Gastrocnemius medialis (tissue), 4 donors: ENCODE data around the gene FXN.

ENCODE experiments used
- POLR2A ChIP-seq, 2 donors: fragments of 450-650 bp; IDR thresholded peaks; one replicate each; pipeline ENCODE4 v1.6.1; 2017; ENCODE audit warnings: antibody characterized with exemption in 2 of 2, mild to moderate bottlenecking in 2 of 2, moderate library complexity in 2 of 2
- TF ChIP-seq, protein P1 (sequence below), 5 experiments: fragments of 450-650 bp in 3 of 5; fragments of 200-600 bp in 2 of 5; sonication (generic) in 2 of 5; IDR thresholded peaks in 4 of 5; conservative IDR thresholded peaks in 1 of 5; 1 replicate in 4 of 5; 2 replicates in 1 of 5; pipeline ENCODE4 v1.5.1; 2016 to 2019; ENCODE audit warnings: antibody characterized with exemption in 5 of 5, mild to moderate bottlenecking in 3 of 5, moderate library complexity in 3 of 5

GRCh38 chr9:69027355-69028097, 8.0 kb upstream of the FXN start:
- TF ChIP-seq, protein P1, sequence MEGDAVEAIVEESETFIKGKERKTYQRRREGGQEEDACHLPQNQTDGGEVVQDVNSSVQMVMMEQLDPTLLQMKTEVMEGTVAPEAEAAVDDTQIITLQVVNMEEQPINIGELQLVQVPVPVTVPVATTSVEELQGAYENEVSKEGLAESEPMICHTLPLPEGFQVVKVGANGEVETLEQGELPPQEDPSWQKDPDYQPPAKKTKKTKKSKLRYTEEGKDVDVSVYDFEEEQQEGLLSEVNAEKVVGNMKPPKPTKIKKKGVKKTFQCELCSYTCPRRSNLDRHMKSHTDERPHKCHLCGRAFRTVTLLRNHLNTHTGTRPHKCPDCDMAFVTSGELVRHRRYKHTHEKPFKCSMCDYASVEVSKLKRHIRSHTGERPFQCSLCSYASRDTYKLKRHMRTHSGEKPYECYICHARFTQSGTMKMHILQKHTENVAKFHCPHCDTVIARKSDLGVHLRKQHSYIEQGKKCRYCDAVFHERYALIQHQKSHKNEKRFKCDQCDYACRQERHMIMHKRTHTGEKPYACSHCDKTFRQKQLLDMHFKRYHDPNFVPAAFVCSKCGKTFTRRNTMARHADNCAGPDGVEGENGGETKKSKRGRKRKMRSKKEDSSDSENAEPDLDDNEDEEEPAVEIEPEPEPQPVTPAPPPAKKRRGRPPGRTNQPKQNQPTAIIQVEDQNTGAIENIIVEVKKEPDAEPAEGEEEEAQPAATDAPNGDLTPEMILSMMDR (IDR thresholded peaks at IDR 0.05 in 4 of 5, conservative IDR thresholded peaks at IDR 0.05 in 1 of 5) = peak in 4 of 5 experiments; percentile 28 to 71 (median 50)
- TF ChIP-seq POLR2A (IDR thresholded peaks at IDR 0.05) = no peak
